Measurements from ENCODE around the gene SERPINA10. TPM values are rescaled to one million over a fixed set of nuclear protein-coding genes. Genes with fewer than 3 reads are reported as not detected.

SERPINA10 gene
- total RNA-seq, 2 experiments from 2014 or later: not detected

DNA sequence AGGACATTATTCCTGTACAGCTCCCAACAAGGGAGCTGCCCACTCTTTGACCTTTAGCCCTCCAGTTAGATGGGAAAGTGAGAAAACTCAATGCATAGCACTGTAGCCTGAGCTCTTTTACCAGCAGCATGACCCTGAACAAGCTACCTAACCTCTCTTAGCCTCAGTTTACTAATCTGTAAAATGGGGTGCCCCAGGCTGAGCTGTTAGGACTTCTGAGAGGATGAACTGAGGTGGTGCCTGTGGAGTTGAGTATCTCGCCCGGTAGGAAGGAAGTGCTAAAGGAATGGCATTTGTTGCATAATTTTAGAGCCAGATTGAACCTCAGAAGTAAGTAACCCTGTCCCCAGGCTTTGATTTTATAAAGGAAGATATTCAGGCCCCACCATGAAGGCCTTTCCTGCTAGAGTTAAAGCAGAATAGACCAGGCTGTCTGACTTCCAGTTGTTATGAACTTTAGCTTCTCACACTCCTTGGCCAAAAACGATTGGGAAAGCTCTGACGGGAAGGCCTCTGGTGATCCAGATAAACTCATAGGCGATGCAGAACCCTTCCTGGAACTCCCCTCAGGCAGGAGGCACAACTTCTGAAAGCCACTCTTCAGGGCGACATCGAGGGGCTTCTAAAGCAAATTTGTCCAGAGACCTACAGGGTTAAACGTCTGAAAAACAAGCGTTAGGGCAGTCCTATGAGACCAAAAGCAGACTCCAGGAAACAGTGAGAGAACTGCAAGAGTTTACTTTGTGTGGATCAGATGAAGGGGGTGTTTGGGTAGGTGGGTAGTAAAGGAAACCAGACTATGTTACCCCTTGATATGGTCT is 2.5 kb upstream of the SERPINA10 start:
- no peaks in the 10 kb centered on the region for H3K4me1 Mint-ChIP-seq (ENCODE audit: low read depth)
- no peak overlapping the region for H3K27ac Mint-ChIP-seq
- H3K4me3 Mint-ChIP-seq: no peak overlapping the region
- ChIA-PET POLR2A (no interaction called here), CTCF (no interaction called here)
- H3K27me3 Mint-ChIP-seq: peaks cover 5% of the 10 kb centered on the region
- DNase-seq (no peak), ATAC-seq (no peak)
- H3K36me3 Mint-ChIP-seq (ENCODE audit: low read depth): no peaks in the 10 kb centered on the region
- H3K9me3 Mint-ChIP-seq: peaks cover 3% of the 10 kb centered on the region
- TF ChIP-seq, protein P1, sequence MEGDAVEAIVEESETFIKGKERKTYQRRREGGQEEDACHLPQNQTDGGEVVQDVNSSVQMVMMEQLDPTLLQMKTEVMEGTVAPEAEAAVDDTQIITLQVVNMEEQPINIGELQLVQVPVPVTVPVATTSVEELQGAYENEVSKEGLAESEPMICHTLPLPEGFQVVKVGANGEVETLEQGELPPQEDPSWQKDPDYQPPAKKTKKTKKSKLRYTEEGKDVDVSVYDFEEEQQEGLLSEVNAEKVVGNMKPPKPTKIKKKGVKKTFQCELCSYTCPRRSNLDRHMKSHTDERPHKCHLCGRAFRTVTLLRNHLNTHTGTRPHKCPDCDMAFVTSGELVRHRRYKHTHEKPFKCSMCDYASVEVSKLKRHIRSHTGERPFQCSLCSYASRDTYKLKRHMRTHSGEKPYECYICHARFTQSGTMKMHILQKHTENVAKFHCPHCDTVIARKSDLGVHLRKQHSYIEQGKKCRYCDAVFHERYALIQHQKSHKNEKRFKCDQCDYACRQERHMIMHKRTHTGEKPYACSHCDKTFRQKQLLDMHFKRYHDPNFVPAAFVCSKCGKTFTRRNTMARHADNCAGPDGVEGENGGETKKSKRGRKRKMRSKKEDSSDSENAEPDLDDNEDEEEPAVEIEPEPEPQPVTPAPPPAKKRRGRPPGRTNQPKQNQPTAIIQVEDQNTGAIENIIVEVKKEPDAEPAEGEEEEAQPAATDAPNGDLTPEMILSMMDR (IDR thresholded peaks at IDR 0.05): no peak
- intact Hi-C loops (cut with micrococcal nuclease): no loop called here

DNA sequence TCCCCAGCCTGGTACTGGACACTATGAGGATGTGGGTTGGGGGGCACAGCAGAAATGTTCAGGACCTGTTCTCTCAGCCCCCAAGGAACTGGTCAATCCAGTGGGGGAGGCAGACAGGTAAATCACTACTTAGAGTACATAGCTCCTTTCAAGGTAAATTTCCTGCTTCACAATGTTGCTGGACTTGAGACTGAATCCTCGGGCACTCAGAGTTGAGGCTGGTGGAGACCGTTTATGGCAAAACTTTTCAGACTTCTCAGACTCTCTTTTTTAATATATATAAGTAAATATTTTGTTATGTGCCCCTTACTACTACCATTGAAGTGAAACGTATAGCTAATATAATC is 483 bp upstream of the SERPINA10 start:
- ATAC-seq: no peak
- Mint-ChIP-seq H3K36me3 (ENCODE audit: low read depth) (no peaks in the 10 kb centered on the region), H3K4me1 (ENCODE audit: low read depth) (no peaks in the 10 kb centered on the region), H3K4me3 (no peak overlapping the region), H3K27me3 (peaks cover 5% of the 10 kb centered on the region), H3K9me3 (peaks cover 3% of the 10 kb centered on the region), H3K27ac (no peak overlapping the region)
- TF ChIP-seq, protein P1 (IDR thresholded peaks at IDR 0.05): no peak
- DNase-seq: no peak
- ChIA-PET POLR2A (interaction anchor here (1.3 kb wide), 1 partner anchor 12 kb away, joined by 3 read pairs; no protein-coding TSS in a partner anchor), CTCF (no interaction called here)
- intact Hi-C loops (cut with micrococcal nuclease): no loop called here

DNA sequence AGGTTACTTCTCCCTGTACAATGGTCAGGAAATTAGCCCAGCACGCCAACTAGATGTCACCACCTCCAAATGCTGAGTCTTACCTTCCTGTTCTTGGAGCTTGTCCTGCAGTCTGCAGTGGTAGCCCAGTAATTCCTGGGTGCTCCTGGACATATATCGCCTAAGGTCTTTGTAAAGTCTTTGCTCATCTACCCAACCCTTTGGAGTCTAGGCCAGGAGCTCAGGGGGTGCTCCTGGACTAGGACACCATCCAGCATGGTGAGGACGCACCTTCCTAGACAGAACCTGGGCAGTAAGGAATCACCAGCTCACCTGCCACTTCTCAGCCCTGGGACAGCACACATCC is 569 bp downstream of the SERPINA10 start:
- intact Hi-C loops (cut with micrococcal nuclease): no loop called here
- TF ChIP-seq, protein P1 (IDR thresholded peaks at IDR 0.05): no peak
- ATAC-seq (no peak), DNase-seq (no peak)
- peaks cover 8% of the 10 kb centered on the region for H3K27me3 Mint-ChIP-seq
- H3K4me1 Mint-ChIP-seq (ENCODE audit: low read depth): no peaks in the 10 kb centered on the region
- no peak overlapping the region for H3K27ac Mint-ChIP-seq
- ChIA-PET CTCF (no interaction called here), POLR2A (no interaction called here)
- H3K36me3 Mint-ChIP-seq (ENCODE audit: low read depth): no peaks in the 10 kb centered on the region
- peaks cover 3% of the 10 kb centered on the region for H3K9me3 Mint-ChIP-seq
- no peak overlapping the region for H3K4me3 Mint-ChIP-seq

DNA sequence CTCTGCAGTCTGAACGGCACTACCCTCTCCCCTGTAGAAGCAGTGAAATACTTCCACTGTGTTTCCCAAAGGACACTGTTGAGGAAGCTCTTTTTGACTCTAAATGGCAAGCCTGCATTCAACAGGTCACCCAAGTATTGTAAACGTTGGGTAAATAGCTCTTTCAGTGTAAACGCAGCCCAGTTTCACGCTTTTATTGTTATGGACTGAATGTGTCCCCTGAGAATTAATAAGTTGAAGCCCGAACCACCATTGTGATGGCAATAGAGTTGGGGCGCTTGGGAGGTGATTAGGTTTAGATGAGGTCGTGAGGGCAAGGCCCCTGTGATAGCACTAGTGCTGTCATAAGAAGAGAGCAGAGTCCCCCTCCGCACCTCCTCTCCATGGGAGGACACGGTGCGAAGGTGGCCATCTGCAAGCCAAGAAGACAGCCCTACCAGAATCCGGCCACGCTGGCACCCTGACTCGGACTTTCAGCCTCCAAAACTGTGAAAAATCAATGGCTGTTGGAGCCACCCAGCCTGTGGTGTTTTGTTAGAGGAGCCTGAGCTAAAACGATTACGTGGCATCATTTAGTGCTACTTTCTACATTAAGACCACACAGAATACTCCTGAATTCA is 1.1 kb downstream of the SERPINA10 start:
- Mint-ChIP-seq H3K36me3 (ENCODE audit: low read depth) (no peaks in the 10 kb centered on the region), H3K27ac (no peak overlapping the region), H3K4me3 (no peak overlapping the region), H3K4me1 (ENCODE audit: low read depth) (no peaks in the 10 kb centered on the region), H3K9me3 (peaks cover 3% of the 10 kb centered on the region), H3K27me3 (peaks cover 10% of the 10 kb centered on the region)
- intact Hi-C loops (cut with micrococcal nuclease): no loop called here
- TF ChIP-seq, protein P1 (IDR thresholded peaks at IDR 0.05): no peak
- DNase-seq: no peak
- CTCF ChIA-PET: no interaction called here
- no peak for ATAC-seq
- POLR2A ChIA-PET: no interaction called here

DNA sequence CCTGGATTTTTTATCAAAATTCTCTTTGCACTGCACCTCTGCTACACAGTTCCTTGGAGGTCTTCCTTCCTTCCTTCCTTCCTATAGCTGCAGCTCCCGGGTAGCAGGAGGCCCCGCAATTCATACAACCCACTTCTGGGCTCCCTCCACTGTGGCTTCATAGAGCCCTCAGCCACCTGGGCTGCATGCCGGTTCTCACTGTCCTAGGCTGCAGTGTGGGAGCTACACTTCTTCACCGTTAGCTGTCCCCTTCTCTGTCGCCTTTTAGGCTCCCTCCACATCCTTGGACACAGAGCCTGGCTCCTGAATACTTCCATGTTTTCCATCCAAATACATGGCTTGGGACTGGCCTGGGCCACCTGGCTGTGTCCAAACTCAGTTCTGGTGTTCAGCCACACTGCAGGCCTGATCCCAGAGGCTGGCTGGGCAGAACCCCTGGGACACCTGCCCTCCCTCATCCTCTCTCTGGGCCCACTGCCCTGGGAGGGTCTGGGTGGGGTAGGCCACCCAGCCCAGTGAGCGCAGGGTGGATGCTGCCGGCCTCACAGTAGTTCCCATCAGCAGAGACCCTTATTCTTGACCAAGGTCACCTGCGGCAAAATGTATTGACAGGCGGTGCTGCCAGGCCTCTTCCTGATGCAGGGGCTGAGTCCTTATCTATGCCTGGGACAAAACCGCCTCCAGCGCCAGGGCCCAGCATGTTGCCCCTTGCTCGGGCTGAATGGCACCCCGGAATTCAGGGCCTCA is 1.7 kb downstream of the SERPINA10 start:
- H3K9me3 Mint-ChIP-seq: no peaks in the 10 kb centered on the region
- intact Hi-C loops (cut with micrococcal nuclease): no loop called here
- H3K27me3 Mint-ChIP-seq: peaks cover 7% of the 10 kb centered on the region
- DNase-seq (no peak), ATAC-seq (no peak)
- H3K4me1 Mint-ChIP-seq (ENCODE audit: low read depth): no peaks in the 10 kb centered on the region
- TF ChIP-seq, protein P1 (IDR thresholded peaks at IDR 0.05): no peak
- POLR2A ChIA-PET: no interaction called here
- H3K4me3 Mint-ChIP-seq: no peak overlapping the region
- no peaks in the 10 kb centered on the region for H3K36me3 Mint-ChIP-seq (ENCODE audit: low read depth)
- H3K27ac Mint-ChIP-seq: no peak overlapping the region
- CTCF ChIA-PET: no interaction called here
